ENCODE measurements around the gene TTYH1.
"Not testable (repeated sequence)": the region's sequence is repeated elsewhere in the genome, so short reads cannot be mapped to it uniquely, and the experiment has no call there.

Gene TTYH1

GRCh38 chr19:54462047-54462654 lies 46.9 kb downstream of the TTYH1 start:
- DNase-seq = peak in 1 of 2 experiments; percentile 66

GRCh38 chr19:54462655-54463530 lies 47.6 kb downstream of the TTYH1 start:
- peak; percentile 70 to 90 for DNase-seq

GRCh38 chr19:54463531-54464043 lies 48.3 kb downstream of the TTYH1 start, which contains the start of gene LENG9:
TSS of gene LENG9 (minus strand) at chr19:54463778. CDS start at chr19:54463526, 252 bp downstream.
- peak; percentile 100 for DNase-seq

GRCh38 chr19:54464044-54464629 lies 48.9 kb downstream of the TTYH1 start:
- DNase-seq = peak; percentile 100

DNA sequence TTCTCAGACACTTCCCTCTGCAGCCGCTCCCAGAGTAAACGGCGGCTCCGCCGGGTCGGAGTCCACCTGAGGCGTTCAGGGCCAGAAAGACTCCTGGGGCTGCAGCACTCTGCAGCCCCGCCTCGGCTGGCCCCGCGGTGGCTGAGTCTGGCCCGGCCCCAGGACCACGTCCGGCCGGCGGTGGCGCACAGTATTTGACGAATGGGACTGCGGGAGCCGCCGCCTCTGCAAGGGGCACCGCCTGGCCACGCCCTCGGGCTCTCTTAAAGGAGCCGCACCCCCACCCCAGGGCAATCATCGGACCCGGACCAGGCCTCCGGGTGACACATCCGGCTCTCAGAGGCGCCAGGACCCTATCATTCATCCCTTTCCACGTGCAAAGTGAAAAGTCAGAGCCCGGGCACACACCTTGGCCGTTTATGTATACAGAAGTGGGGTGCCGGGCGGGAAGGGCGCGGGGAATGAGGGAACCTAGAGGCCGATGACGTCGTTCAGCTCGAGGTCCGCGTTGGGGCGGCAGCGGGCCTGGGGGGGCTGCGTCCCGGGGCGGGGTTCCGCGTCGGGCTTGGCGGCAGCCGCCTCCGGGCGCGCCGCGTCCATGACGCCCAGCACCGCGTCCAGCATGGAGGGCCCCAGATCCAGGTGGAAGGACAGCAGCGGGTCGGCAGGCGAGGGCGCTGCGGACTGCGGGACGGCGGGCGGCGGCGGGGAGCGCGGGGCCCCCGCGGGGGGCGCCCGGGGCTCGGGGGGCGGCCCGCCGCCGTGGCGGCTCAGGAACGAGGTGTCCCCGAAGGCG lies 49.6 kb downstream of the TTYH1 start:
- peak; percentile 98 to 99 for DNase-seq

GRCh38 chr19:54465426-54466109 lies 50.3 kb downstream of the TTYH1 start:
- DNase-seq = peak in 1 of 2 experiments; percentile 69

DNA sequence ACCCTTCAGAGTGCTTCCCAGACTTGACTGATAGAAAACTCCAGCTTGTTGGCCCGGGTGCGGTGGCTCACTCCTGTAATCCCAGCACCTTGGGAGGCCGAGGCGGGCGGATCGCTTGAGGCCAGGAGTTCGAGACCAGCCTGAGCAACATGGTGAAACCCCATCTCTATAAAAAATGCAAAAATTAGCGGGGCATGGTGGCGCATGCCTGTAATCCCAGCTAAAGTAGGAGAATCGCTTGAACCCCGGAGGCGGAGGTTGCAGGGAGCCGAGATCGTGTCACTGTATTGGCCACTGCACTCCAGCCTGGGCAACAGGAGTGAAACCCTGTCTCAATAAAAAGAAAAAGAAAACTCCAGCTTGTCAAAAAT lies 50.8 kb downstream of the TTYH1 start:
- DNase-seq = not testable (repeated sequence)

GRCh38 chr19:54469496-54469934 lies 54.3 kb downstream of the TTYH1 start:
- peak in 1 of 2 experiments; percentile 28 for DNase-seq

DNA sequence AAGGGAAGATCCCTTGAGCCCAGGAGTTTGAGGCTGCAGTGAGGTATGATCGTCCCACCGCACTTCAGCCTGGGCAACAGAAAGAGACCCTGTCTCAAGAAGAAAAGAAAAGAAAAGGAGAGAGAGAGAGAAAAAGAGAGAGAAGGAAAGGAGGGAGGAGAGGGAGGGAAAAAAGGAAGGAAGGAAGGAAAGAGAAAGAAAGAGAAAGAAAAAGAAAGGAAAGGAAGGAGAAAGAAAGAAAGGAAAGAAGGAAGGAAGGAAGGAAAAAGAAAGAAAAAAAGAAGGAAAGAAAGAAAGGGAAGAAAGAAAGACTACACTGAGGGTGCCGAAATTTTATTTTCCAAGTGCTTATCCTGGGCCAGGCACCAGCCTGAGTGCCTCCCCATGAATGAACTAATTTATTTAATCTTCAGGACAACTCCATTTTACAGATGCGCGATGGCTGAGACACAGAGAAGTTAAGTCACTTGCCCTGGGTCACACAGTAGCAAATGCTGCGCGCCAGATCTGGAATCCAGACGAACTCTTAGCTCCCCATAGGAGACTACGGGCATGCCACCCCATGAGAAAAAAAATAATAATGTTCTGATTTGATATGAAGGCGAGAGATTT lies 55.1 kb downstream of the TTYH1 start:
- no peak for DNase-seq

GRCh38 chr19:54470991-54471782 lies 55.9 kb downstream of the TTYH1 start:
- peak in 1 of 2 experiments; percentile 74 for DNase-seq

- DNase-seq = peak in 1 of 2 experiments; percentile 53
Measured at GRCh38 chr19:54473071-54473891, 58.0 kb downstream of the TTYH1 start, which contains the start of gene CDC42EP5. TSS of gene CDC42EP5 (minus strand) at chr19:54473296. CDS start at chr19:54465547, 7,749 bp downstream.

DNA sequence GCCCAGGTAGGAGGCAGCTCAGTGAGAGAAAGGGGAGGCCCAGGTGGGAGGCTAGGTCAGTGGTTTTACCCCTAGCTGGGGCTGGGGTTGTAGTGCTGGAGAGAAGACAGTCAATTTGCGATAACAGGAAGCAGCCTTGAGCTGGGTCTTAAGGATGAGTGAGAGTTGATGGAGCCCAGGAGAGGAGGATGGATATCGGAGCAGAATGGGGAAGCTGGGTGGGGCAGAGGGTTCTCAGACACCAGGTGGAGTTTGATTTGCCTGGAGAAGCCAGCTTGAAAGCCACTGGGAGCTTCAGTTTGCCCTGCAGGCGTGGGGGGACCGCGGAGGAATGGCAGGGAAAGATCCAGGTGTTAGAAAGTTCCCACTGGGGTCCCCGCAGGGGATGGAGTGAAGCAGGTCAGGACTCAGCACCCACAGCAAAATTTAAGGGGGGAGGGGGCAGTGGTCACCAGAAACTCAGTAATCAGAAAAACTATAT lies 58.7 kb downstream of the TTYH1 start:
- DNase-seq = peak; percentile 44 to 75

DNA sequence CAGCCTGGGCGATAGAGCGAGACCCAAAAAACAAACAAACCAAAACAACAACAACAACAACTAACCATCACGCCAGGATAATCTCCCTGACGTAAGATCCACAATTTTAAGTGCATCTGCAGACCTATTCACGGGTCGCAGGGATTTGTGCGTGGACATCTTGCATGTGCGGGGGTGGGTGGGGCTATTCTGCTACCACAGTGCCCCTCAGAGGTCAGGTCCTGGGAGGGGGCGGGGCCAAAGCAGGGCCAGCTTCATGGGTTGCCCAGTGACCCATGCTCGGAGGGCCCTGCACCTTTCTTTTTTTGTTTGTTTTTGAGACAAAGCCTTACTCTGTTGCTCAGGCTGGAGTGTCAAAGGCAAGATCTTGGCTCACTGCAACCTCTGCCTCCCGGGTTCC lies 60.4 kb downstream of the TTYH1 start:
- DNase-seq = no peak

DNA sequence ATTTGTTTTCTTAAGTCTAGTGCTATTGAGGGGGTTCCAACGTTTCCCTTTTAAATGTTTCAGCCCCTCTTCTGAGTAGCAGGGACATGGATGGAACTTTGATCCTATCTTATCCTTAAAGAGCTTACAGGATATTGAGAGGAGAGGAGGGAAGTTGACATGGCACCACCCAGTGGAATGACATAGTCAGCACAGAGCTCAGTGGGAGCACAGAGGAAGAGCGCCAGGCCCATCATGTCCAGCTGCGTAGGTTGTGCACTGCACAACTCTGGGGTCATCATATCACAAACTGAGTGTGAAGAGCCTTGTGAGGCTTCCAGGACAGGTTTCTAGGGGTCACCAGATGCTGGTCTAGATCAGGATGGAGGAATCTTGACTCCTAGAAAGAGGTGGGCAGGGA lies 62.4 kb downstream of the TTYH1 start:
- DNase-seq = peak in 1 of 2 experiments; percentile 37

DNA sequence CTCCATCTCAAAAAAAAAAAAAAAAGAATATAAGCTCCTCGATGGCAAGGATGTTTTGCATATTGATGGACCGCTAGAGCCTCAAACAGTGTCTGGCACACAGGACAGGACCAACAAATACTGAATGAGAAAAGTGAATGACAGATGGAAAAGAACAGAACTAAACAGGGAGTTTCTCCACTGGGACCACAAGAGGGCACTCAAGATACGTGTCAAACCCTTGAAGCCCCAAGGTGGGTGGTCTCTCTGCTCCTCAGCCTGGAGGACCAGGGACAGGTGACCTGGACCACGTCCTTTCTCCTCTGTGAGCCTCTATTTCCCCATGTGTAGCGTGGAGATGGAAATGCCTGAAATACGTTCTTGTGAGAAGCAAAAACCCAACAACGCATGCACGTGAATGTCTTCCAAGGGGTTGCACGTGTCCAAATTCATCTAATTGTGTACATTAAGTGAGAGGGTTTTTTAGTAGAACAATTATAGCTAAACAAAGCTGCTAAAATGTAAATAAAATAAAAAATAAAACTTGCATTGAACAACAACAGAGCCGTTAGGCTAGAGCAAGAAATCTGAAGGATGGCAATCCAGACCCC lies 63.5 kb downstream of the TTYH1 start:
- DNase-seq = peak; percentile 84 to 94

- no peak for DNase-seq
Measured at GRCh38 chr19:54480051-54480450, 64.8 kb downstream of the TTYH1 start.

DNA sequence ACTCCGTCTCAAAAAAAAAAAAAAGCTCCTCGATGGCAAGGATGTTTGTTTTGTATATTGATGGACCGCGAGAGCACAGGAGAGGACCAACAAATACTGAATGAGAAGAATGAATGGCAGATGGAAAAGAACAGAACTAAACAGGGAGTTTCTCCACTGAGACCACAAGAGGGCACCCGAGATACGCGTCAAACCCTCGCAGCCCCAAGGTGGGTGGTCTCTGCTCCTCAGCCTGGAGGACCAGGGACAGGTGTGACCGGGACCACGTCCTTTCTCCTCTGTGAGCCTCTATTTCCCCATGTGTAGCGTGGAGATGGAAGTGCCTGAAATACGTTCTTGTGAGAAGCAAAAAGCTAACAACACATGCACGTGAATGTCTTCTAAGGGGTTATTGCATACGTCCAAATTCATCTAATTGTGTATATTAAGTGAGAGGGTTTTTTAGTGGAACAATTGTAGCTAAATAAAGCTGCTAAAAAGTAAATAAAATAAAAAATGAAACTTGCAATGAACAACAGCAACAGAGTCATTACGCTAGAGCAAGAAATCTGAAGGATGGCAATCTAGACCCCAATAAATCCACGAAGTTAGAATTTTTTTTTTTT lies 66.2 kb downstream of the TTYH1 start:
- peak; percentile 85 to 92 for DNase-seq

DNA sequence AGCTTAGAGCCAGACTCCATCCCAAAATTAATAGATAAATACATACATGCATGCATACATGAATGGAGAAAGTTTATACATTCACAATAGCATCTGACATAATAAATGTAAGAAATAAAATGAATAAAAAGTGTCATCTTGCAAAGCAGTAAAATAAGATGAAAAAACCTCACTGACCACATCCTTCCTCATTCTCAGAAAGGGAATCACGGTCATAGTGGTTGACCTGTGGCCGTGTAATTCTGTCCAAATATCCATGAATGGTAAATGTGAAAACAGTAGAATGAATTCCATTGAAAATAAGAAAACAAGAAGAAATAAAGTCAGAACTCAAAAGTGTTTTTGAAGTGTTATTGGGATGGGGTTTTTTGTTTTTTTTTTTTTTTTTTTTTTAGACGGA lies 67.6 kb downstream of the TTYH1 start:
- DNase-seq = no peak

DNA sequence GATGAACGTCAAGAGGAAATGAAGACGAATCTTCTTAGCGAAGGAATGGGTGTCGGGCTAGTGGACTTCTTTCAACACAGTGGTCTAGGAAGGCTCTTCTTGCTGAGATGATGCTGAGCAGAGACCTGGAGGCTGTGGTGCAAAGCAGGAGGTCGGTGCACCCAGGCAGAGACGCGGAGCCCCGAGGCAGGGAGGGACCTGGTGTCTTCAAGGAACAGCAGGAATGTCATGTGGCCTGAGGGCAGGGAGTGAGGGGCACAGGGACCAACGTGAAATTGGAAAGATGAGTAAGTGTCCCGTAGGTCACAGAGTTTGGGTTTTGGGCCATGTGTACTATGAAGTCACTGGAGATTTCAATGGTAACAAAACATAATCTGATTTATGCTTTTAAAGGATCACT lies 69.2 kb downstream of the TTYH1 start:
- DNase-seq = no peak

All from NCI-H526 (cell line).